ENCODE measurements around the gene COX7B.

GRCh38 chrX:77894921-77895886 is 4.1 kb upstream of the COX7B start, which contains the start of gene MAGT1:
- 0 out of 2 replicates have a peak, but pooled peaks have one; percentile 4 for TF ChIP-seq SIN3A (IDR thresholded peaks at IDR 0.05; ENCODE audit: borderline replicate concordance, insufficient read depth, low read length)
- TF ChIP-seq TAF1 (IDR thresholded peaks at IDR 0.05; ENCODE audit: borderline replicate concordance, insufficient read depth, low read length): peak; percentile 89; the same call in 1 of the 2 replicates

All from PFSK-1 (cell line).